ENCODE results near the gene CFAP410.
"Not testable (repeated sequence)": the region's sequence is repeated elsewhere in the genome, so short reads cannot be mapped to it uniquely, and the experiment has no call there.

The CFAP410 gene

GRCh38 chr21:44368711-44369446, 29.7 kb upstream of the CFAP410 start:
- no peak for DNase-seq (ENCODE audit: low read depth)

GRCh38 chr21:44366586-44367211, 27.5 kb upstream of the CFAP410 start:
- DNase-seq (ENCODE audit: low read depth) = no peak

- no peak for DNase-seq (ENCODE audit: low read depth)
These were observed 26.9 kb upstream of the CFAP410 start for GRCh38 chr21:44365967-44366585.

- no peak for DNase-seq (ENCODE audit: low read depth)
These were observed 26.2 kb upstream of the CFAP410 start for GRCh38 chr21:44365251-44365966.

GRCh38 chr21:44364151-44365053, 25.2 kb upstream of the CFAP410 start:
- DNase-seq (ENCODE audit: low read depth) = no peak

GRCh38 chr21:44363278-44363677, 24.1 kb upstream of the CFAP410 start:
- no peak for DNase-seq (ENCODE audit: low read depth)

GRCh38 chr21:44361903-44362302, 22.7 kb upstream of the CFAP410 start:
- not testable (repeated sequence) for DNase-seq (ENCODE audit: low read depth)

GRCh38 chr21:44360159-44360558, 21.0 kb upstream of the CFAP410 start:
- no peak for DNase-seq (ENCODE audit: low read depth)

- no peak for DNase-seq (ENCODE audit: low read depth)
These were observed 20.2 kb upstream of the CFAP410 start for GRCh38 chr21:44359396-44359795.

- no peak for DNase-seq (ENCODE audit: low read depth)
These were observed 18.1 kb upstream of the CFAP410 start for GRCh38 chr21:44357064-44357837.

GRCh38 chr21:44356636-44357035, 17.4 kb upstream of the CFAP410 start:
- no peak for DNase-seq (ENCODE audit: low read depth)

GRCh38 chr21:44356160-44356559, 17.0 kb upstream of the CFAP410 start:
- DNase-seq (ENCODE audit: low read depth) = no peak

GRCh38 chr21:44354775-44355771, 15.9 kb upstream of the CFAP410 start:
- no peak for DNase-seq (ENCODE audit: low read depth)

- DNase-seq (ENCODE audit: low read depth) = no peak
These were observed 14.8 kb upstream of the CFAP410 start for GRCh38 chr21:44354001-44354405.

GRCh38 chr21:44353191-44353970, 14.2 kb upstream of the CFAP410 start, which contains the start of gene TRPM2:
Gene TRPM2 (plus strand): TSS chr21:44353621. CDS start chr21:44353701, 80 bp downstream.
- no peak for DNase-seq (ENCODE audit: low read depth)

GRCh38 chr21:44352253-44352860, 13.2 kb upstream of the CFAP410 start:
- no peak for DNase-seq (ENCODE audit: low read depth)

GRCh38 chr21:44351535-44352252, 12.5 kb upstream of the CFAP410 start:
- DNase-seq (ENCODE audit: low read depth) = no peak
